Epithelial cell of esophagus (primary cell): ENCODE results near the gene TAL1.

ENCODE experiments used
- DNase-seq: peaks from one replicate; pipeline ENCODE4 v3.0.0; 2010; ENCODE audit warnings: low read depth
- H3K4me3 ChIP-seq: 2 replicates; pipeline ENCODE4 v1.5.1; 2011; ENCODE audit warnings: mild to moderate bottlenecking, low read length, control low read depth
- CTCF ChIP-seq: IDR thresholded peaks from 2 replicates; pipeline ENCODE4 v1.5.1; 2011; ENCODE audit warnings: low read depth, mild to moderate bottlenecking, low read length, control low read depth, inconsistent platforms; ENCODE audit not compliant: insufficient read depth; ENCODE audit errors: missing control alignments

The TAL1 gene

GRCh38 chr1:47181955-47182675, 49.9 kb downstream of the TAL1 start:
- no peak for TF ChIP-seq CTCF
- peak; percentile 71 for DNase-seq
- H3K4me3 ChIP-seq: no peak overlapping the region

- no peak overlapping the region for H3K4me3 ChIP-seq
- DNase-seq: no peak
- no peak for TF ChIP-seq CTCF
These were observed 50.7 kb downstream of the TAL1 start for GRCh38 chr1:47181095-47181954.

GRCh38 chr1:47180603-47181094, 51.4 kb downstream of the TAL1 start:
- no peak overlapping the region for H3K4me3 ChIP-seq
- TF ChIP-seq CTCF: no peak
- no peak for DNase-seq

GRCh38 chr1:47179988-47180563, 51.9 kb downstream of the TAL1 start:
- DNase-seq: no peak
- TF ChIP-seq CTCF: no peak
- H3K4me3 ChIP-seq: no peak overlapping the region

- DNase-seq: peak; percentile 93
- TF ChIP-seq CTCF: peak; percentile 97
- peak overlapping the region; percentile 55 for H3K4me3 ChIP-seq
These were observed 52.7 kb downstream of the TAL1 start for GRCh38 chr1:47179017-47179987.

- no peak for DNase-seq
- peak overlapping the region; percentile 55 for H3K4me3 ChIP-seq
- TF ChIP-seq CTCF: no peak
These were observed 53.4 kb downstream of the TAL1 start for GRCh38 chr1:47178654-47179016.
